ENCODE measurements around the gene CDH13. TPM values are rescaled to one million over a fixed set of nuclear protein-coding genes. Genes with fewer than 3 reads are reported as not detected.

The CDH13 gene
- total and polyA plus RNA-seq, 2 donors (not counting 3 experiments of a cell fraction or from before 2014, with no cell fraction given) = 96.6 to 124 TPM

- no peaks in the 10 kb centered on the region for H3K4me1 ChIP-seq (ENCODE audit: control insufficient read depth, extremely low read depth, insufficient read depth, low read length)
- CTCF ChIA-PET = no interaction called here
- peaks cover 2% of the 10 kb centered on the region in 2 experiments for H3K27me3 ChIP-seq (ENCODE audit: control insufficient read depth in 2 of 2, insufficient read depth in 2 of 2, low read length in 2 of 2)
- BruUV-seq (replicated peaks) = no TSS peak
- dilution Hi-C loops (cut with MboI; ENCODE audit: extremely low pct_ligation_motif_present, low sequenced_read_pairs) = no loop called here
- FAIRE-seq = no peak
- no peaks in the 10 kb centered on the region for H3K36me3 ChIP-seq (ENCODE audit: control insufficient read depth in 2 of 2, extremely low read depth in 1 of 2, insufficient read depth in 2 of 2, low read length in 2 of 2)
- POLR2A ChIA-PET = no interaction called here
- no peak overlapping the region for H2AFZ ChIP-seq (ENCODE audit: low read depth, low read length)
- no peak overlapping the region for H3K27ac ChIP-seq (ENCODE audit: insufficient read depth, low read depth, low read length)
- no peaks in the 10 kb centered on the region for H3K9me1 ChIP-seq (replicated peaks; ENCODE audit: control insufficient read depth, extremely low read depth, insufficient read depth, low read length)
- intact Hi-C loops (cut with micrococcal nuclease) = loop anchor here (10.0 kb wide), 1 partner anchor 321 kb away; no protein-coding TSS in a partner anchor
- H3K4me2 ChIP-seq (ENCODE audit: insufficient read depth, low read length) = no peak overlapping the region
- no peak overlapping the region for H3K4me3 ChIP-seq (replicated peaks in 1 of 3; ENCODE audit: insufficient read depth in 1 of 3, low read depth in 1 of 3, low read length in 3 of 3)
- no peak overlapping the region for H3K9ac ChIP-seq (replicated peaks; ENCODE audit: extremely low read depth, insufficient read depth, low read length)
- TF ChIP-seq POLR2AphosphoS5 (IDR thresholded peaks at IDR 0.05; ENCODE audit: insufficient read depth, low read depth, low read length) (no peak), POLR2A (IDR thresholded peaks at IDR 0.05; ENCODE audit: low read depth, low read length) (no peak), MYC (IDR thresholded peaks at IDR 0.05; ENCODE audit: low read depth, low read length) (no peak), JUN (IDR thresholded peaks at IDR 0.05; ENCODE audit: borderline replicate concordance, insufficient read depth, insufficient read length, low read depth) (no peak), EZH2 (IDR thresholded peaks at IDR 0.05; ENCODE audit: borderline replicate concordance, low read depth, low read length, severe bottlenecking) (no peak), FOS (IDR thresholded peaks at IDR 0.05; ENCODE audit: borderline replicate concordance, insufficient read depth, low read length) (no peak), GATA2 (IDR thresholded peaks at IDR 0.05; ENCODE audit: insufficient read depth, insufficient read length, low read depth, low read length) (no peak)
- TF ChIP-seq, protein P1, sequence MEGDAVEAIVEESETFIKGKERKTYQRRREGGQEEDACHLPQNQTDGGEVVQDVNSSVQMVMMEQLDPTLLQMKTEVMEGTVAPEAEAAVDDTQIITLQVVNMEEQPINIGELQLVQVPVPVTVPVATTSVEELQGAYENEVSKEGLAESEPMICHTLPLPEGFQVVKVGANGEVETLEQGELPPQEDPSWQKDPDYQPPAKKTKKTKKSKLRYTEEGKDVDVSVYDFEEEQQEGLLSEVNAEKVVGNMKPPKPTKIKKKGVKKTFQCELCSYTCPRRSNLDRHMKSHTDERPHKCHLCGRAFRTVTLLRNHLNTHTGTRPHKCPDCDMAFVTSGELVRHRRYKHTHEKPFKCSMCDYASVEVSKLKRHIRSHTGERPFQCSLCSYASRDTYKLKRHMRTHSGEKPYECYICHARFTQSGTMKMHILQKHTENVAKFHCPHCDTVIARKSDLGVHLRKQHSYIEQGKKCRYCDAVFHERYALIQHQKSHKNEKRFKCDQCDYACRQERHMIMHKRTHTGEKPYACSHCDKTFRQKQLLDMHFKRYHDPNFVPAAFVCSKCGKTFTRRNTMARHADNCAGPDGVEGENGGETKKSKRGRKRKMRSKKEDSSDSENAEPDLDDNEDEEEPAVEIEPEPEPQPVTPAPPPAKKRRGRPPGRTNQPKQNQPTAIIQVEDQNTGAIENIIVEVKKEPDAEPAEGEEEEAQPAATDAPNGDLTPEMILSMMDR (IDR thresholded peaks at IDR 0.05; ENCODE audit: extremely low read depth in 1 of 2, insufficient read depth in 1 of 2, low read depth in 1 of 2, low read length in 2 of 2) = no peak
- TF ChIP-seq, protein P2, sequence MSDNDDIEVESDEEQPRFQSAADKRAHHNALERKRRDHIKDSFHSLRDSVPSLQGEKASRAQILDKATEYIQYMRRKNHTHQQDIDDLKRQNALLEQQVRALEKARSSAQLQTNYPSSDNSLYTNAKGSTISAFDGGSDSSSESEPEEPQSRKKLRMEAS (IDR thresholded peaks at IDR 0.05; ENCODE audit: insufficient read depth, insufficient read length) = no peak
- no peaks in the 10 kb centered on the region for H3K79me2 ChIP-seq (ENCODE audit: control insufficient read depth, insufficient read depth, low read length)
- DNase-seq (ENCODE audit: low read depth, low spot score) = no peak
- H4K20me1 ChIP-seq (replicated peaks; ENCODE audit: control insufficient read depth, extremely low read depth, insufficient read depth, low read length) = no peaks in the 10 kb centered on the region
- no peaks in the 10 kb centered on the region for H3K9me3 ChIP-seq (replicated peaks; ENCODE audit: control insufficient read depth, insufficient read depth, low read length)
These were observed 41.1 kb upstream of the CDH13 start for GRCh38 chr16:82585675-82586074.

Measured in endothelial cell of umbilical vein (primary cell).